EH (cell line): ENCODE data around the gene RDH16.
"Not testable (repeated sequence)": the region's sequence is repeated elsewhere in the genome, so short reads cannot be mapped to it uniquely, and the experiment has no call there.

ENCODE experiments used
- DNase-seq: peaks from one replicate; pipeline ENCODE4 v3.0.0-alpha.2; 2015; ENCODE audit warnings: low read depth

The RDH16 gene

DNA sequence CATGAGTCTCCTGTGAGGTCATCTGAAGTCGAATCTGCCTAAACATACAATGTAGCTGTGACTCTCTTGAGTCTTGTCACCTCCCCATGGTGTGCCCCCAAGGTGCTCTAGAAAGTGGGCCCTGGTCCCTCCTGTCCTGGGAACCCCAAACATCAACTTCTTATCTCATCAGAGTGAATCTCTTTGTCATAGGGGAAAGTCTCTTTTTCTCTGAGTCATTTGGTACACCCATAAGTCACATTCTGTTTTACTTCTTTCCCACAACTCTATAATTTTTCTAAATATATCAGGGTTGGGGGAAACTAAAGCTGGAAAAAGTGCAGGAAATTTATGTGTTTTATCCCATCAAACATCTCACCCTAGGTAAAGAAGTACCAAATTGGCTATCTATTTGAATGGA lies 36.1 kb downstream of the RDH16 start:
- no peak for DNase-seq

DNA sequence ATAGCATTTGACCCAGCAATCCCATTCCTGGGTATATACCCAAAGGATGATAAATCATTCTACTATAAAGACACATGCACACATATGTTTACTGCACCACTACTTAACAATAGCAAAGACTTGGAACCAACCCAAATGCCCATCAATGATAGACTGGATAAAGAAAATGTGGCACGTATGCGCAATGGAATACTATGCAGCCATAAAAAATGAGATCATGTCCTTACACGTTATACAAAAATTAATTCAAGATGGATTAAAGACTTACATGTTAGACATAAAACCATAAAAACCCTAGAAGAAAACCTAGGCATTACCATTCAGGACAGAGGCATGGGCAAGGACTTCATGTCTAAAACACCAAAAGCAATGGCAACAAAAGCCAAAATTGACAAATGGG lies 39.3 kb downstream of the RDH16 start:
- not testable (repeated sequence) for DNase-seq

DNA sequence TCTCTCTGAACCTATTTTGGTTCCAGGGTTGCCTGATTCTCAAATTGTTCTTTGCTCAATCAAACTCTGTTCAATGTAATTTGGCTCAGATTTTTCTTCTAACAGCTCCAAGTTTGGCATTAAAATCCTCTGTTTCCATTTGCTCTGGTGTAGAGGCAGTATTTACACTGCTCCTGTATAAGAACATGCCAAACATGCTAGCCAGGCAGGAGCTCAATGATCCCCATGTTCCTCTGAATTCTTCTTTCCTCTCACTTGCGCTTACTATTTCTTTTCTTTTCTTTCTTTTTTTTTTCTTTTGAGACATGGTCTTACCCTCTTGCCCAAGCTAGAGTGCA lies 40.4 kb downstream of the RDH16 start:
- DNase-seq: no peak

DNA sequence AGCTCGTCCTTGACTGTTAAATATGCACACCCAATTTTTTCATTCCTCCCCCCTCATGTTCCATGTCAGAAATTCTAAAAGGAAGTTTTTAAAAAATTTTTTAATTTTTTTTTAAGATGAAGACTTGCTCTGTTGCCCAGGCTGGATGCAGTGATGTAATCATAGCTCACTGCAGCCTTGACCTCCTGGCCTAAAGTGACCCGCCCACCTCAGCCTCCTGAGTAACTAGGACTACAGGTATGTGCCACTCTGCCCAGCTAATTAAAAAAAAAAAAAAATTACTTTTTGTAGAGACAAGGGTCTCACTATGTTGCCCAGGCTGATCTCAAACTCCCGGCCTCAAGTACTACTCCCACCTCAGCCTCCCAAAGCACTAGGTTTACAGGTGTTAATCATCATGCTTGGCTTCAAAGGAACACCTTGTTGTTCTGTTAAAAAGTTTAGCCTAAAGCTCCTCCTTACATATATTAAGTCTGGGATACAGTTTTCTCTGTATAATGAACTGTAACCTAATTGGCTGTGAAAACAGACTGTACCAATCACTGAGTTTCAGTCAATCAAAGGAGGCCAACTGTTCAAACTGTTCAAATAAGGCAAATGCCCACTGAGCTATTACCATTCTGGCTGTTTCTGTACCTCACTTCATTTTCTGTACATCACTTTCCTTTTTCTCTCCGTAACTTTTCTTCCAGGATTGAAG lies 41.0 kb downstream of the RDH16 start:
- no peak for DNase-seq

DNA sequence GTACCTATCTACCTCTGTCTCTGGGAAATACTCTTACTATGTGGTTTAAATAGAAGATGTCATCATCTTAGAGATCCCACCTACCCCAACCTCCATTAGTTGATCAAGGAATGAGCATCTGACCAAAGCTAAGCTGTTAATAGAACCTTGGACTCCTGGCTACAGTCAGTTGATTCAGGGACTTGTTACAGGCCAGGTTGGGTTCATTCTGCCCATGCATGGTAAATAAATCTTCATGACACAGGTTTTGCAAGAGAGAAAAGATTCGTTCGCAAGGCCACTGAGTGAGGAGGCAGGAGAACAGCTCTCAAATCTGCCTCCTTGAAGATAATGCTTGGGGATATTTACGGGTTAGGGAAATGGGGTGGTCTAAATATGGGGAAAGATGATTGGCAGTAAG lies 42.7 kb downstream of the RDH16 start:
- no peak for DNase-seq

DNA sequence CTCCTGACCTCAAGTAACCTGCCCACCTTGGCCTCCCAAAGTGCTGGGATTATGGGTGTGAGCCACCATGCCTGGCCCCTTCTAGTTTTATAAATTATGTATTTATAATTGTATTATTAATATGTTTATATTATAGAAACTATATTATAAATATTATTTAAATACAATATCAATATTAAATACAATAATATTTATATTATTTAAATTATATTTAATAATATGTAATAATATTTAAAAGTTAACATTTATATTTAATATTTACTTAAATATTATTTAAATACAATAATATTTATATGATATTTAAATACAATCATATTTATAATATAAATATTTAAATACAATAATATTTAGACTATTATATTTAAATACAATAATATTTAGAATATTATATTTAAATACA lies 43.2 kb downstream of the RDH16 start:
- no peak for DNase-seq

DNA sequence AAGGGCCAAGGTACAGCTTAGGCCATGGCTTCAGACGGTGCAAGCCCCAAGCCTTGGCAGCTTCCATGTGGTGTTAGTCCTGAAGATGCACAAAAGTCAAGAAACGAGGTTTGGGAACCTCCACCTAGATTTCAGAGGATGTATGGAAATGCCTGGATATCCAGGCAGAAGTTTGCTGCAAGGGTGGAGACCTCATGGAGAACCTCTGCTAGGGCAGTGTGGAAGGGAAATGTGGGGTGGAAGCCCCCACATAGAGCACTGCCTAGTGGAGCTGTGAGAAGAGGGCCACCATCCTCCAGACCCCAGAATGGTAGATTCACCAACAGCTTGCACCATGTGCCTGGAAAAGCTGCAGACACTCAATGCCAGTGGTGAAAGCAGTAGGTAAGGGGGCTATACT lies 48.0 kb downstream of the RDH16 start:
- DNase-seq: not testable (repeated sequence)

DNA sequence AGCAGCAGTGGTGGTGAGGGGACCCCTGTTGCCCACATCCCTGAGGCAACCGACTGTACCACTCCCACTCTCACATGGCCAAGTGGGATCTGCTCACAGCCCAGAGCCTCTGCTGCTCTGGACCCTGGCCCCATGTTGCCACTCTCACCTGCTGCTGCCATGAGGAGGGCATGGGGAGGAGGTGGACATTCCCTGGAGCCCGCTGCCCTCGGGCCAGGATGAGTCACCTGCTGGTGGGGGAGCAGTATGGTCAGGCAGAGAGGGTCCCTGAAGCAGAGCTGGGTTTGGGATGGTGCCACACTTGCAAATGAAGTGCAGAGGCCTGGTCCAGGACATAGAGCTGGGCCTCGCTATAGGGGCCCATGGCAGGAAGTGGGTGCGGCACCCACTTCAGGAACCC lies 49.3 kb downstream of the RDH16 start:
- DNase-seq: no peak

DNA sequence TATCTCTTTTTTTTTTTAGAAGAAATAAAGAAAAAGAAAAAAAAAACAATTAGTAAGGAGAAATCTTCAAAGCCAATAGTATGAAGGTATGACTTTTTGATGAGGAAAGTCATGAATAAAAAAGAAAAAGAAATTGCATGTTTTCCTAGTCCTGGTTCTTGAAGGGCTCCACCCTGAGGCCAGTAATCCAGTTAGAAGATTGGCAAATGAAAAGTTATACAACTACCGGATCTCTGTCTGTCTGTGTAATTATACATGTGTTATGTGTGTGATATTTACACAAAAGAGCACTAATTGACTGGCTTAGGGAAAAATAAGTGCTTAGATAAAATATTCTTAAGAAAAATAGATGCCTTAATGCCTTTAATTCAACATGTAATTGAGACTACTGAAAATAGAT lies 51.6 kb downstream of the RDH16 start:
- DNase-seq: no peak

DNA sequence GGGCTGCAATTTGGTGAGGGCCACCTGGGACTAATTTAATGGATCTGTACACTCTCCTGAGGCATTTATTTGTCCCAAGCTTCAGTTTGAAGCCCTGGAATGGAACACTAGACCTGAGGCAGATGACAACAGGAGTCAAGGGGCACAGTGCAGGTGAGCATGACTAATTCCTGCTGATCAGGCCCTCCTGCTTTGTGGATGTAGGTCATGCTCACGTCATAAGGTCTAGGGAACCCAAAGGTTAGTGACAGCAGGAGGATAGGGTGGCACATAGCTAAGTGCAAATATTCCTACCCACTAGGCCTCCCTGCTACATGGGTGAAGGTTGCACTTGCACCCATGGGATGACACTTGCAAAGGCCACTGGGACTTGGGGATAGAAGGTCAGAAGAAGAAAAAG lies 54.0 kb downstream of the RDH16 start:
- DNase-seq: no peak
